Spleen (tissue), 7 donors: ENCODE data around the gene ITPK1.

Experiments
- POLR2A ChIP-seq, 3 donors: fragments of 450-650 bp; IDR thresholded peaks; one replicate each; pipeline ENCODE4 v1.5.1; 2017; ENCODE audit warnings: antibody characterized with exemption in 3 of 3, mild to moderate bottlenecking in 1 of 3
- TF ChIP-seq, protein P1 (sequence below), 11 experiments: fragments of 200-600 bp in 7 of 11; fragments of 450-650 bp in 4 of 11; sonication (generic) in 4 of 11; IDR thresholded peaks in 8 of 11; conservative IDR thresholded peaks in 3 of 11; 1 replicate in 7 of 11; 2 replicates in 4 of 11; pipeline versions ENCODE4 v1.4.0 to v1.8.0; 2016 to 2021; ENCODE audit warnings: antibody characterized with exemption in 11 of 11, inconsistent platforms in 4 of 11, mild to moderate bottlenecking in 1 of 11
- donor health status: DM: no; HTN: no; CAD: no; lungs with moderate emphysema.
- donor health status: DM: no; HTN: no; CAD: no.
- donor health status: DM: no; HTN: no; CAD: no.

DNA sequence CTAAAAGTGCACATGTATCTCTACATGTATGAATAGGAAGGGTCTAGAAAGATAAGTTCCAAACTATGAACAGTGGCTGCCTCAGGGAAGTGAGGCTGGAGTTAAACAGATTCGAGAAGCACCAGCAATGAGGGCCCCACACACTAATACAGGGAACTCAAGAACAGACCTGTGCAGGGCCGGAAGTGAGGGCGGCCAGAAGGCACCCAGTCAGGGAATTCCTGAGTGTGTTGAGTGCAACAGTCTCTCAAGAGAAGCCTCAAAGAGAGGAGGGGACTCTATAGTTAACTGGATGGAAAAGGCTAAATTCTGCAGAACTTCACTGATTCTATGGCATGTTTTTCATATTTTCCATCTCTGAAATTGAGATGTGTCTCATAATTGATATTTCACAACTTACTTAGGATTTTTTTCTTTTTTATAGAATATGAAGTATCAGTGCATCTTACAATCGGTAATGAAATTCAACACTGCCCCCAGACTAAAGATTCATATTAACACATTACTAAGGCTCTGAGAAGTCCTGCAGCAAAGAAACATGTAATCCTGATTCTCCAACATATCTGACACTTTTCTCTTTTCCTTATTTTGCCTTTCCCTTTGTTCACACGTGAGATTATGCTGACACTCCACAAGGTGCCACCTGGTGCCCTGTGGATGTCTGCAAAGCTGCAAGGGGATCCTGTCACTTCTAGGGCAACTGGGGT lies 131.5 kb downstream of the ITPK1 start:
- TF ChIP-seq, protein P1, sequence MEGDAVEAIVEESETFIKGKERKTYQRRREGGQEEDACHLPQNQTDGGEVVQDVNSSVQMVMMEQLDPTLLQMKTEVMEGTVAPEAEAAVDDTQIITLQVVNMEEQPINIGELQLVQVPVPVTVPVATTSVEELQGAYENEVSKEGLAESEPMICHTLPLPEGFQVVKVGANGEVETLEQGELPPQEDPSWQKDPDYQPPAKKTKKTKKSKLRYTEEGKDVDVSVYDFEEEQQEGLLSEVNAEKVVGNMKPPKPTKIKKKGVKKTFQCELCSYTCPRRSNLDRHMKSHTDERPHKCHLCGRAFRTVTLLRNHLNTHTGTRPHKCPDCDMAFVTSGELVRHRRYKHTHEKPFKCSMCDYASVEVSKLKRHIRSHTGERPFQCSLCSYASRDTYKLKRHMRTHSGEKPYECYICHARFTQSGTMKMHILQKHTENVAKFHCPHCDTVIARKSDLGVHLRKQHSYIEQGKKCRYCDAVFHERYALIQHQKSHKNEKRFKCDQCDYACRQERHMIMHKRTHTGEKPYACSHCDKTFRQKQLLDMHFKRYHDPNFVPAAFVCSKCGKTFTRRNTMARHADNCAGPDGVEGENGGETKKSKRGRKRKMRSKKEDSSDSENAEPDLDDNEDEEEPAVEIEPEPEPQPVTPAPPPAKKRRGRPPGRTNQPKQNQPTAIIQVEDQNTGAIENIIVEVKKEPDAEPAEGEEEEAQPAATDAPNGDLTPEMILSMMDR (IDR thresholded peaks at IDR 0.05 in 8 of 11, conservative IDR thresholded peaks at IDR 0.05 in 3 of 11) = no peak
- TF ChIP-seq POLR2A (IDR thresholded peaks at IDR 0.05) = no peak
